HG02884 (cell line): Measurements from ENCODE around the gene ZNF546.
A peak's percentile ranks its signal among the peaks of the same experiment; 100 is the strongest.

Experiments used
- ATAC-seq: cut with Tn5 transposase; IDR thresholded peaks from one replicate; pipeline ENCODE4 v1.9.1; 2021; ENCODE audit warnings: mild to moderate bottlenecking, moderate library complexity; ENCODE audit not compliant: unreplicated experiment

Gene ZNF546

DNA sequence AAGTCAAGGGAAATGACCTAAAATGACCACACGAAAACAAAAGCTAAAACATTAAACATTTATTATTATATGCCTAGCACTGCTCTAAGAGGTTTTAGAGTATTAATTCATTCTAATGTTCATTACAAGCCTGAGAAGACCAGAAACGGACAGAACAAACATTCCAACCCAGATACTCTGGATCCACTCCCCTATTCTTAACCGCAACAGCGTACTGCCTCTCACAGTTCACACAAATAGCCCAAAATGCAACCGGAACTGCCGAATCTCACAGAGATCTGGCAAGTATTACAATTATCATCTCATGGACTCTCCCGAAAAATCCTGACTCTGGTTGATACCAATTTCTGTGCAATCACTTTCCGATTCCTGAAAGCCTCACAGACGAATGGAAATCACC, 57.8 kb downstream of the ZNF546 start:
- ATAC-seq, result no peak

DNA sequence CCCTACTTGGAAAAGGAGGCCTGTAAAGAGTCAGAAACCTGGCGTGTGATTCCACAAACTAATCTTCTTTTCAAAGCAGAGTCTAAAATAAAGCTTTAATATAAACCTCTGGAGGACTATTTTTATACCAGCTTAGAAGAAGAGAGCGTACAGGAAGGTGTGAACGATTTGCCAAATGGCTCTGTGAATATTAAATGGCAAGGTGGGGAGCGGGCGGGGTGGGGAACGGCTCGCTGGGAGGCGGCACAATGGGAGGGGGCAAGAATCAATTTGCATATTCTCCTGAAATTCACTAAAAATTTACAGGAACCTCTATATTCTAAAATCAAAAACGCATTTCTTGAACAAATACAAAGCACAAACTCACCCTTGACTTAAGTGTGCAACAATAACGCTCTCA, 58.2 kb downstream of the ZNF546 start:
- no peak for ATAC-seq

DNA sequence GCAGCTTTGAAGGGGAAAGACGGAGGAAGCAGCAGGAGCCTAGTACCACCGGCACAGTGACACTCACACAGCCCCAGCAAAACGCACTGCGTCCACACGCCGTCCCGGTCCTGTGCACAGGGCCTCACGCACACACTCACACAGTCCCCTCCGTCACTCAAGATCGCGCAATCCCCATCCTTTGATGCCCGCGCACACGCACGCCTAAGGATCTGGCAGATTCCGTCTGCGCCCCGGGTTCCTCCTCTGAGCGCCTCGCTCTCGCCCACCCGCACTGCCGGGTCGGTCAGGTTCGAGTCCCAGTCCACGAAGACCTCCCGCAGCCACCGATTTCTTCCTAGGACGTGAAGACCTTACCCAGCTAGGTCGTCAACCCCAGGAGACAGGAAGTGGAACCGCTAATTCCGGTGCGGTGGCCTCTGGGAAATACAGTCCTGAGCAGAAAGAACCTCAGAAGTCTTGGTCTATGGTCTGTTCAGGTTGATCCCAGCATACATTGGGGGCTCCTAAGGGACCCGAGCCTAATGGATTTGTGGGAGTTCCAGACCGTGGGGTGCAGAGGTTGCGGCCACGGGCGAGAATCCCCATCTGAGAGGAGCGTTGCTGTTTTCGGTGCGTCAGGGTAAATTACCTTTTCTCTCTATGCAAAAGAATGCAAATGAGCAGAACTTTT, 59.1 kb downstream of the ZNF546 start, which contains the start of gene ZNF780B:
Gene ZNF780B (minus strand): TSS at position 400 of the 673 bp plus-strand sequence. CDS start 5,899 bp downstream, outside the sequence.
- peak; percentile 68 for ATAC-seq

DNA sequence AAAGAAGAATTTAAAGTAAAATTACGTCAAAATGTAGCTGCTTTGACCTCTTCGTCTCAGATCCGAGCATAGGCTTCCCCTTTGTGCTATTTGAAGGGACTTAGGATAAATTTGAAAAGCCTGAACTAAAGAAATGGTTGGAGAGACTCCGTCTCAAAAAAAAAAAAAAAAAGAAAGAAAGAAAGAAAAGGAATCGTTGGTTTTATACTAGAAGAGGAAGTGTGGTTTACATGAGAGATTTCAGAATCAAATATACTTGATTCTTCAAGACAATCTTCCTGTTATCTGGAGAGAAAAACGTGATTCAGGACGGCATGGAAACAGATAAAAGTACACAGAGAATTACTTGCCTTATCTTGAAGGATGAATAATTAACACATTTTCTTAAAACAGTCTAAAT, 59.6 kb downstream of the ZNF546 start:
- ATAC-seq, result no peak

- no peak for ATAC-seq
Observed at GRCh38 chr19:40057166-40057565, 60.3 kb downstream of the ZNF546 start.

GRCh38 chr19:40059624-40060023, 62.8 kb downstream of the ZNF546 start:
- ATAC-seq, result no peak

DNA sequence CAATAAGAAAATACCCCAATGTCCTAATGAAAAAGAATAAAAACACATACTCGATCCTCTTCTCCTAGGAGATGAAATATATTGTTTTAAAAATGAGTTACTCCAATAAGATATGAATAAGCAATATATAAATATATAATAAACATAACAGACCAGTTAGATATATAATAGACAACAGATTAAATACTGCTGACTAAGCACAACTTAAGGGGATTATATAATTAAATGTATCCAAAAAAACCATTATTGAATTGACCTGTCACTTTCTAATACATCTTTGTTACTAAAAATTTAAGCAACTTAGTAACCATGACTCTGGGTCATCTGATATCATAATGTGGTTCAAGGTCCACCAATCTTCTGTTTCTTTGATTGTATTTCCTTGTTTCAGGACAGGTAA, 73.2 kb downstream of the ZNF546 start:
- no peak for ATAC-seq
